HG03095 (cell line): ENCODE measurements around the gene TEDC1.

Experiments
- ATAC-seq: cut with Tn5 transposase; IDR thresholded peaks from one replicate; pipeline ENCODE4 v1.9.1; 2021; ENCODE audit warnings: moderate library complexity; ENCODE audit not compliant: unreplicated experiment

The TEDC1 gene

DNA sequence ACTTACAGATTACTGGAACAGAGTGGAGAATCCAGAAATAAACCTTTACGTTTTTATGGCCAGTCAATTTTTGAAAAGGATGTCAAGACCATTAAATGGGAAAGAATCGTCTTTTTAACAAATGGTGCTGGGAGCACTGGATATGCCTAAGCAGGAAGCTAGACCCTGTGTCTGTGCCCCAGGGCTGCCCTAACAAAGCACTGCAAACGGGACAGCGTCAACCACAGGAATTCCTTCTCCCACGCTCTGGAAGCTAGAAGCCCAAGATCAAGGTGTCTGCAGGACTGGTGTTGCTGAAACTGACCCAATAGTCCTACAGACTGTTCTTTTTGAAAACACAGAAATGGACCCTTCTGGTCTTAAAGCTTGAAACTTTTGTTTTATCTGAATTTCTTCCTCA is 26.1 kb downstream of the TEDC1 start:
- no peak for ATAC-seq

DNA sequence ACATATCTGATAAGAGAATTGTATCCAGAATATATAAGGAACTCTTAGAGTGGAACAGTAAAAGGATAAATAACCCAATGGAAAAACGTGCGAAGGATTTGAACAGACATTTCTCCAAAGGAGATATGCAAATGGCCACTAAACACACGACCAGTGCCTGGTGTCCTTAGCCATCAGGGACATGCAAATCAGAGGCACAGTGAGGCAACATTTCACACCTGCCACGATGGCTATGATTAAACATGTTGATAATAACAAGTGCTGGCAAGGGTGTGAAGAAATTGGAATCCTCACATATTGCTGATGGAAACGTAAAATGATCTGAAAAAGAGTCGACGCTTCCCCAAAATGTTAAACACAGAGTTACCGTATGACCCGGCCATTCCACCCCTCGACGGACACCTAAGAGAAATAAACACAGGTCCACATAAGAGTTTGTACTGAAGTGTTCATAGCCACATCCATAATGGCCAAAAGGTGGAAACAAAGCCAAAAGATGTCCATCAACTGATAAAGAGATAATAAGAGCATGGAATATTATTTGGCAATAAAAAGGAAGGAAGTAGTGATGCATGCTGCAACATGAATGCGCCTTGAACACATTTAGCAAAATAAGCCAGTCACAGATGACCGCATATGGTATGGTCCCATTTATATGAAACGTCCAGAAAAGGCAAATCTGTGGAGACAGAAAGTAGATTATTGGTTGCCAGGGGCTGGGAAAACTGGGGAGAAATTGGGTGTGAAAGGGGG is 29.1 kb downstream of the TEDC1 start:
- no peak for ATAC-seq

DNA sequence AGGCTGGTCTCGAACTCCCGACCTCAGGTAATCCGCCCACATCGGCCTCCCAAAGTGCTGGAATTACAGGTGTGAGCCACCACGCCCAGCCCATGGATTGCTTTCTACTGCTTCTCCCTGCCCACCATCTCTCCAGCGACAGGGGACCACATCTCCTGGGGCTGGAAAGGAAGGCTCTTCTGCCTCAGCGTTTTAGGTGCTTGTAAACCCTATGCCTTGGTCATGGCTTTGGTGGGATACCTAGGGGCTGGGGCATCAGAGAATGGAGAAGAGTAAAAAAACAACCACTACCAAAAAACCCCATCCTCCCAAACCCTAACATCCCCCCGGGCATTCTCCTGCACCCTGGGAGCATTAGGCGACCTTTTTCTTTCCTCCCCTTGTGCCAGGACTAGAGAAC is 34.3 kb downstream of the TEDC1 start:
- no peak for ATAC-seq

DNA sequence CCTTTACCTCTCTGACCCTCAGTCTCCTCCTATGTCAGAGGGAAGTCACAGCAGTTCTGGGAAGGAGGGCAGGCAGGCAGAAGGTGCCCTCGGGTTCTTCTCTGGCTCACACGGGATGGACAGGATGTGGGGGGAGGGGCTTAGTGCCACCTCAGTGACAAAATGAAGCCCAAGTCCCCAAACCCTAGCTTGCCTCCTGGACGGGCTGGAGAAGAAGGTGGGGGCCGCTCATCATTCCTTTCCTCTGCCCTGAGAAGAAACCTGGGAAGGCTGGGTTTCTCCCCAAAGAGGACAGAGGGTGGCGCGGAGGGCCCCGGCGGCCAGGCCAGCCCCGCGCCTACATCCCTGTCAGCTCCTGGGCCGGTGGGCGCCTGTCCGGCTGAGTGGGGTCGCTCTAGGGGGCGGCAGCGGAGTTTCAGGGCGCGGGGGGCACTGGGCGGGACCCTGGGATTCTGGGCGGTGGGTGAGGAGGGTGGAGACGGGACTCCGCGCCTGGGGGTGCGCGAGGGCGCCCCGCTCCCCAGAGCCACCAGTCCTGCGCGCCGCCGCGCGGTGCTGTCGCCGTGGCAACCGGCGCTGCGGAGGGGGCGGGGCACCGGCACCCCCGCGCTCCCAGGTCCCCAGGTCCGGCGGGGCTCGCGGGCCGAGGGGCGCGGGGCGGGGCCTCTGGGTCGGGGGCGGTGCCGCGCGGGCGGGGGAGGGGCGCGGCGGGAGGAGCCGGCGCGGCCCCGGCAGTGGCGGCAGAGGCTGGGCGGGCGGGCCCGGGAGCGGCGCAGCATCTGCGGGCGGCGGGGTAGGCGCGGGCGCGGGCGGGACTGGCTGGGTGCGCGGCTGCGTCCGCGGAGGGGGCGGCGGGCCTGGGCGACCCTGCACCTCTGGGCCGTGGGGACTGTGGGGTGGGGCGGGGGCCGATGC is 35.1 kb downstream of the TEDC1 start, which contains the start of gene TMEM121:
TSS of gene TMEM121 (plus strand) at position 723 of the 915 bp plus-strand sequence. CDS start 2,252 bp downstream, outside the sequence.
- no peak for ATAC-seq

DNA sequence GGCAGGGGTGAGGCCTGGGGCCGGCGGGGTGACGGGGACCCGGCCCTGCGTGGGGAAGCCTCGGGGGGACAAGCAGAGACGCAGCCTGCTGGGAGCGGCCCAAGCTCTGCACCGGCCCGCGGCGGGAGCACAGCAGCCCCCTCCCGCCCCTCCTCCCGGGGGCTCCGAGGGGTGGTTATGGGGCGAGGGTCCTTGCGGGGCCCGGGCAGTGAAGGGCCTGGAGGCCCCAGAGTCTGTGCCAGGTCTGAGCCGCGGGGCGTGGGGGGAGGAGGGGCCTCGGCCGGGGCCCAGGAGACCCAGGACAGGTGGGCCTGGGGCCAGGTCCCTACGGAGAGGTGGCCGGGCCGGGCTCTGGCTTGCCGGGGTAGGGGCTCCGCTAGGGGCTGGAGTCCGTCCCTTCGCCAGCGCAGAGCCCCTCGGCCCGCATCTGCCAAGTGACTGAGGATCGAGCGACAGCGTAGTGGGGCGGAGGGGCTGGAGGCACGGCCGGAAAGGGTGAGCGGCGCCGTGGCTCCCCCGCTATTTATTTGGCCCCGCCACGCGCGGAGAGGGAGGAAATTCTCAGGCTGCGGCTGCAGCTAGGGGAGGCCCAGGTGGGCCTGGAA is 35.8 kb downstream of the TEDC1 start:
- no peak for ATAC-seq

DNA sequence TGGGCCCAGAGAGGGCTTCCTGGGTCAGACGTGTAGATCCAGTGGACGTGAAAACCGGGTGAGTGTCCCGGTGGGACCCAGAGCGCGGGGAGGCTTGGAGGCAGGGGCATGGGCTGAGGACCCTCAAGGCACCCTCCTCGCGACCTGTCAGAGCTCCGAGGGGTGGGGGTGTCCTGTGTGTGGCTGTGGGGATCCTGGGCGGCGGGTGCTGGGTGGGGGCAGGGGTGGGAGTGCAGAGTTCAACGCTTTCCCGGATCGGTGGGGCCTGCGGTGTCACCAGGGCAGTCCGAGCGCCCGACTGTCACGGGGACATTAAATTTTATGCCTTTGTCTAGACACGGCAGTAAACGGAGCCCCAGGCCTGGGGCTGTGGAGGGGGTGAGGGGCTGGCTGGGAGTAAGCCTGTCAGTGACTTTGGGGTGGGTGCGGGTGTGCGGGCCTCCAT is 36.4 kb downstream of the TEDC1 start:
- ATAC-seq, result no peak

DNA sequence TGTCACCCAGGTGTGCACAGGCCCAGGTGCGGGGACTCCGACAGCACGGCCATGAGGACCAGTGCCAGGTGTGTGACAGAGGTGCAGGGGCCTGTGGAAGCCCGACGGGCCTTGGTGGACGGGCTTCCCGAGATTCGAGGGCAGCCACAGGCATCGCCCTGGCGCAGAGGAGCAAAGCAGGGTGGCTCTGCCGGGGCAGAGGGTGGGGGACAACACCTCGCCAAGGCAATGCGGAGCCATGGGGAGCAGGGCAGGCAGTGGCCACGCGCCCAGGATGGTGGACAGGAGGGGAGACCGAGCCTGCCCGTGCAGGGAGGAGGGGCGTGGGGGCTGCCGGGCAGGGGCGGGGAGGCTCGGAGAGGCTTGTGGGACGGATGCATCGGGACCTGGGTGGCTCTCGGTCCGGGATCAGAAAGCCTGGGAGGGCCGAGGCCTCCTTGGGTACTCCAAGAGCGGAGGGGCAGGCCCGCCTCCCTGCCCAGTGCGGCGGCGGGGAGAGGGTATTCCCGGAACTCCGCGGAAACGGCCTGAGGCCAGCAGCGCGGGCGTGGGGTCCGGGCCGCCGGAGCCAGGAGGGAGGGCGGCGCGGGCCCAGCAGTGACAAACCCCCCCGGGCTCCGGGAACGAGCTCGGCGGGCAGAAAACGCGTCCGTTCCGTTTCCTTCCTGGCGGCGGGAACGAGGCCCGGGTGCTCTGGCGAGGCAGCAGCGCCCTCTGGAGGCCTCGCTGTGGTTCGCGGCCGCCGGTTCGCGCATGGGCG is 37.0 kb downstream of the TEDC1 start:
- no peak for ATAC-seq

DNA sequence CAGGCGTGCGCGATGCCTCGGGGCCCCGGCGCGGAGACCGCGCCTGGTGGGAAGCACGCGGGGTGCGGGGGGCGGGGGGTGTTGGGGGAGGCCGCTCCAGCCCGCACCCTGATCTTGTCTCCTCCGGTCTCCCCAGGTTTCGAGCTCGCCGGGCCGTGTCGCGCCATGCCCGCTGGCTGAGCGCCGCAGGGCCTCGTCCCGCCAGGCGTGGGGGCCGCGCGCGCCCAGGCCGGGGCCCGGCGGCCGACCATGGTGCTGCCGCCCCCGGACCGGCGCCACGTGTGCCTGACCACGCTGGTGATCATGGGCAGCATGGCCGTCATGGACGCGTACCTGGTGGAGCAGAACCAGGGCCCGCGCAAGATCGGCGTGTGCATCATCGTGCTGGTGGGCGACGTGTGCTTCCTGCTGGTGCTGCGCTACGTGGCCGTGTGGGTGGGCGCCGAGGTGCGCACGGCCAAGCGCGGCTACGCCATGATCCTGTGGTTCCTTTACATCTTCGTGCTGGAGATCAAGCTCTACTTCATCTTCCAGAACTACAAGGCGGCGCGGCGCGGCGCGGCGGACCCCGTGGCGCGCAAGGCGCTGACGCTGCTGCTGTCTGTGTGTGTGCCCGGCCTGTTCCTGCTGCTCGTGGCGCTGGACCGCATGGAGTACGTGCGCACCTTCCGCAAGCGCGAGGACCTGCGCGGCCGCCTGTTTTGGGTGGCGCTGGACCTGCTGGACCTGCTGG is 37.7 kb downstream of the TEDC1 start:
- ATAC-seq, result no peak

DNA sequence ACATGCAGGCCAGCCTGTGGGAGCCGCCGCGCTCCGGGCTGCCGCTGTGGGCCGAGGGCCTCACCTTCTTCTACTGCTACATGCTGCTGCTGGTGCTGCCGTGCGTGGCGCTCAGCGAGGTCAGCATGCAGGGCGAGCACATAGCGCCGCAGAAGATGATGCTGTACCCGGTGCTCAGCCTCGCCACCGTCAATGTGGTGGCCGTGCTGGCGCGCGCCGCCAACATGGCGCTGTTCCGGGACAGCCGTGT is 38.2 kb downstream of the TEDC1 start:
- ATAC-seq, result no peak

DNA sequence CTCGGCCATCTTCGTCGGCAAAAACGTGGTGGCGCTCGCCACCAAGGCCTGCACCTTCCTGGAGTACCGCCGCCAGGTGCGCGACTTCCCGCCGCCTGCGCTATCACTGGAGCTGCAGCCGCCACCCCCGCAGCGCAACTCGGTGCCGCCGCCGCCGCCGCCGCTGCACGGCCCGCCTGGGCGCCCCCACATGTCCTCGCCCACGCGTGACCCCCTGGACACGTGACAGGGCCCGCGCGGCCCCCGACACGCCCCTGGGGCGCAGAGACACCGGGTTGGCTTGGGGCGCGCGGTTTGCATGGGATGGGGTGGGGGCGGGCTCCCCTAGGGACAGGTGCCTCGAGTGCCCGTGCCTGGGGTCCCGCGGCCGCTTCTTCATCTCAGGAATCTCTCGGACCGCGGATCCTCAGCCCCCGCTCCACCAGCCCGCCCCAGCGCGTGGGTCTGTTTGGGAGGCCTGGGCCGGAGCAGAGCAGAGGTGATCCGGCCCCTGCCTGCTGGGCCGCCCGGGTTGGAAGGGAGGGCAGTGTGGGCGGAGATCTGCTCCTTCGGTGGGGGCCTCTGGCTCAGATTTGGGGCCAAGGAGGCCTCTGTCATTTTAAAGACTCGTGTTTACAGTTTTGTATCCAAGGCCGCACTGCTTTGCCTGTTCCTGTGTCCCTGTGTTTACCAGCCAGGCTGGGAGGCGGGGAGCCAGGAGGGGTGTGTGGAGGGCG is 38.7 kb downstream of the TEDC1 start:
- no peak for ATAC-seq

DNA sequence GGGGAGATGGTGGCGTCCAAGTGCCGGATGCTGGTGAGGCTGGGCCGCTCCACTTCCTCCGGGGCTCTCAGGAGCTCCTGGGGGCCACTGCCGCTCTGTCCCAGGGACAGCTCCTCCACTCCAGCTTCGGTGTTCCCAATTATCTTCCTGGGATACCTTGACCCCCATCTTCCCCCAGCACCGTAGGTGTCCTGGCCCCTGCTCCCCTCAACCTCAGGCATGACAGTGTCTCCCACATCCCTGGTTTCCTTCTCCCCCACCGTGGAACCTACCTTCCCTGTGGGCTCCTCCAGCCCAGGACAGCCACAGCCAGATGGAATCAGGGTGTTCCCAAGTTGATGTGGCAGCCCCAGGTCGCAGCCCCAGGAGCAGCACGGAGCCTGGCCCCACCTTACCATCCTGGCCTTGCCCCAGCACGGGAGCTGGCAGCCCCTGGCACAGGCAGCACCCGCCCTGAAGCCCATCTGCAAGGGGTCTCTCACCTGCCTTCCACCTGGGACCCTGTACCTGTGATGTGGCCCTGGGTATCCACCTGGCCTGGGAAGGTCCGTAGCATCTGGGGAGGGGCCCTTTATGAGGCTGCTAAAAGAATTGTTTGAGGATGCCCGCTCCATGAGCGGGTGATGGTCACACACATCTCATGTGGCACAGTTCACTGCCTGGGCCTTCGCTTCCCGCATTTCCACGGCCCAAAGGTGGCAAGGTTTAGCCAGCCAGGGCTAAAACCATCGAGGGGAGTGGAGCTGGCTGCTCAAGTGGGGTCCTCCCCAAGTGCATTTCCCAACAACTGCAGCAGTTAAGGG is 39.4 kb downstream of the TEDC1 start:
- no peak for ATAC-seq

DNA sequence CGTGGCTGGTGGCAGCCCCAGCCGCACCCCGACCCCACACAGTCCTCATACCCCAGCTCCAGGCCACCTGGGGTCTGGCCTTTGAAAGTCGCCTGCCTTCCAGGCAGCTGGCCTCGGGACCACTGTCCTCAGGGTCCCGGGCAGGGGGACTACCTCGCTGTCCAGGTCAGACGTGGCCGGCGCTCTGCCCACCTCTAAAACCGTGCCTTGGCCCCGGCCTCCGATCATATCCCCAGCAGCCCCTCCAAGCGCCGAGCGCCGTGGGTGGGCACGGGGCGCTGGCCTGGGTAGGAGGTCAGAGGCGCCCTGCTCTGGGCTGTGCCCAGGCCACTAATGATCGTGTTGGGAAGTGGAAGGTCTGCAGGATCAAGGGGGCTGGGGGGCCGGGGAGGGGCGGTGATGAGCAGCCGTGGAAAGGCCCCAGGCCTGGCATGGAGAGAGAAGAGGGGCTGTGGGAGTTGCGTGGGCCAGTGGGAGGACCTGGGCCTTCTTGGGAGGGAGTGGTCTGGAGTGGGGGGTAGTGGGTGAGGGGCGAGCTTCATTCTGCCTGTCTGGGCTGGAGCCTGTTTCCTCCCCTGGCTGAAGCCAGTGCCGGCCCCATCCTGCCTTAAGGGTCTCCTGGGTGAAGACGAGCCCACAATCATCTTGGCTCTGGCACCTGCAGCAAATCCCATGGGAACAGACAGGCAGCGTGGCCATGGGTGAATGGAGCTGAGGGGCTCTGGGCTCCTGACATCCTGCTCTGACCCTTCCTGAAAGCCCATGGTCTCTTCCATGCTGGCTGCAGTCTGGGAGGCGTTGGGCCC is 40.2 kb downstream of the TEDC1 start:
- no peak for ATAC-seq

DNA sequence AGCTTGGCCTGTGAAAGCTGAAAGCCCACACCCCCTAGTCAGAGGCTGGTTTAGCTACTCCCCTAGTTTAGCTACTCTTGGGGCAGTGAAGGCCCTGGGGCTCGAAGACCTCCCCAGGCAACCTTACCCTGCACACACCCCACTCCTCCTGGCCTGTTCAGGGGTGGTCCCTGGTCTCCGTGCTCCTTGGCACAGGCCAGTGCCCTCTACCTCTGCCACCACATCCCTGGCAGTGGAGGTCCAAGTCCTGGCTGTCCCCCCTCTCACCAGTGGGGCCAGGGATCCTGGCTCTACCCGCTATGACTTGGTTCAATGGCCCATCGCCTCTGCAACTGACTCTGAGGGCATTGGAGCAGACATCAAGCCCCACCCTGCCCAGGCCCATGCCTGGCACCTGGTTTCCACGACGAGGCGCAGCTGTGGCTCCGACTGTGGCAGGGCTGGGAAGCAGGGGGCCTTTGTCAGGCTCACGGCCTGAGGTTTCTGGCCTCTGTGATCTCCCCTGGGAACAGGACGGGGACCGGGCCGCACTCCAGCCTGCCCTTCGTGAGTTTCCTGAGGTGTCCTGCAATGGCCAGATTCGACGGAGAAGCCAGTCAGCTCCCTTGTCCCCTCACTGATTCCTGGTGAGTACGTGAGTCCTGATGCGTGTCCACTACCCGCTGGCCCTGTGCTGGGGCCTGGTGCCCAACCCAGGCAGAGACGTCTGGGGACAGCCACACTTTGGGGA is 41.0 kb downstream of the TEDC1 start:
- no peak for ATAC-seq

DNA sequence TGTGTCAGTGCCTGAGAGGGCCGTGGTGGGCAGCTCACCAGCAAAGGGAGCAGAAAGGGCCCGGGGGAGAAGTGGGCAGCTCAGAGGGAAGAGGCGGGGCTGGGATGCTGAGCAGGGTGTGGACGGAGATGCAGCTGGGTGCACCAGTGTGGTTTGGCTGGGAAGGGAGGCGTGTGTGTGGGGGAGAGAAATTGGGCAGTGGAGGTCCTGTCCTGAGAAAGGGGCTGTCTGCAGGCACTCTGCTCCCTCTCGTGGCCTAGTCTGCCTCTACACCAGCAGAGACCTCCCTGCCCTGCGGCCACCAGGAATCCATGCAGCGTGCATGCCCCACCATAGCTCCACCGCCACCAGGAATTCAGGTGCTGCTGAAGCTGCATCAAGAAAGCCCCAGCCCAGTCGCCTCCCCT is 41.7 kb downstream of the TEDC1 start:
- ATAC-seq, result no peak

DNA sequence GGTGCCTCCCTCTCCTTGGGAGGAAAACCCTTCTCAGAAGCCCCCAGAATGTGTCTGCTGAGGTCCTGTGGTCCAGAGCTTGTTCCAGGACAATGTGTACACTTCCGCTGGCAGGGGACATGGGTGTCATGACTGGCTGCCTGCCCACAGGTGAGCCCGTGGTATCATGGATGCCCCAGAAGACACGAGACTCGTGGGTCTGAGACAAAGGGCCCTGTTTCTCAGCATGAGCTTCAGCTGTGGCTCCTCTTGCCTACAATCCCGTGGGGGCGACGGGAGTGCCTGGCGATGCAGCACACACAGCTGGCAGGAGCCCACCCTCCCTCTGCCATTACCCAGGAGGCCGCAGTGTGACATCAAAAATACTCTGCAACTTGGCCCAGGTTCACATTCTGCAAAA is 42.3 kb downstream of the TEDC1 start:
- no peak for ATAC-seq

DNA sequence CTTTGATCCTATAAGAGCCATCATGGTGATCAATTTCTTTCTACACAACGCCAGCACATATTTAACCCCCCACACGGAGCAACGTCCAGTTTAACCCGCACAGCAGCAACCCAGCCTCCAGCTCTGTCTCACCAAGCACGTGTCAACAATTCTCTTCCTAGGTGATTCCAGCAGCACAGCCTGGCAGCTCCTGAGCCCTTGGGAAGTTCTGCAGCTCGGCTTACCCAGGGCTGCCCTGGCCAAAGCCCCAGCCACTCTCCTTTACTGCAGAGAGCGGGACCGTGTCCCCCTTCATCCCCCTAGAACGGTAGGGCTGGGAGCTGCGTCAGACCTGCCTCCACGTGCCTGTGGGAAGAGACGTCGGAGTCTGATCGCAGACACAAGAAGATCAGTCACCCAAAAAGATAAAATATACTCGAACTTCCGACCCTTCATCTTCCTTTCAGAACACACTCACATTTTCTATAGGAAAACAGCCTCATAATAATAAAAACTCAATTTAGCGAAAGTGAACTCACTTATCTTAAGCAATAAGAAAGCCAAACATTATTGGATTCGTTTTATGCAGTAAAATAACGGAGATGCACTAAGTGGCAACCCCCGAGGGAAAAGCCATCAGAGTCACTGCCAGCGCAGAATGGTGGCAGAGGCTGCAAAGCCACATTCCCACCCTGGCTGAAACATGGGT is 42.9 kb downstream of the TEDC1 start:
- no peak for ATAC-seq

DNA sequence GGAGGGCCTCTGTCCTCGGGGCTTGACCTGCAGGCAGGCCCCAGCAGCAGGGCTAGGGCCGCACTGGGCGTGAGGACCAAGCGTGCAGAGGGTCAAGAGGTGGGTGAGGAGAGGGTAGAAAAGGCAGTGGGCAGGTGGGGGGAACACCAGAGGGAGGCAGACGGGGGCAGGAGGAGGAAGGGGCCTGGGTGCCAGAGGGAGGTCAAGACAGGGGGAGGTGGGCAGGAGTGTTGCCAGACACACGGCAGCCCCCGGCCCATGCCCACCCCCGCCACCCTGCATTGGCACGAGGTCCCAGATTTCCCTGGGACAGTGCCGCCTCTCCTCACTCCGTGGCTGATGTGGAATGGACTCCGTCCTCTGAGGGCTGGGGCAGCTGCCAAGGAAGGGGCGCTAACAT is 43.5 kb downstream of the TEDC1 start:
- ATAC-seq, result no peak
